K562 (cell line): ENCODE data around the gene HIPK2. TPM values are rescaled to one million over a fixed set of nuclear protein-coding genes. Genes with fewer than 3 reads are reported as not detected.

Experiments used
- BRF1 ChIP-seq: IDR thresholded peaks from 3 replicates; pipeline ENCODE4 v1.6.1; 2011; ENCODE audit warnings: borderline replicate concordance, mild to moderate bottlenecking; ENCODE audit not compliant: insufficient read length; ENCODE audit errors: extremely low read depth
- ELK3 ChIP-seq: fragments of 450-650 bp; formaldehyde crosslinking; IDR thresholded peaks from 2 replicates; pipeline ENCODE4 v1.4.0; 2020; ENCODE audit warnings: mild to moderate bottlenecking
- FOXA3 ChIP-seq, 2 experiments: fragments of 450-650 bp in 1 of 2; sonication (generic) in 1 of 2; formaldehyde crosslinking; IDR thresholded peaks in 1 of 2; conservative IDR thresholded peaks in 1 of 2; 2 replicates each; pipeline versions ENCODE4 v1.4.0 to v1.8.0; 2020 to 2022; ENCODE audit warnings: mild to moderate bottlenecking in 2 of 2, missing genetic modification reagents in 1 of 2
- FOXP1 ChIP-seq: sonication (generic); formaldehyde crosslinking; IDR thresholded peaks from 2 replicates; pipeline ENCODE4 v1.8.0; 2022; ENCODE audit warnings: mild to moderate bottlenecking, missing genetic modification reagents
- GATAD2B ChIP-seq: fragments of 450-650 bp; IDR thresholded peaks from 2 replicates; pipeline ENCODE4 v1.6.1; 2017; ENCODE audit warnings: mild to moderate bottlenecking, borderline replicate concordance
- HNRNPL ChIP-seq: fragments of 200-400 bp; formaldehyde crosslinking; IDR thresholded peaks from 2 replicates; pipeline ENCODE4 v1.6.1; 2017; ENCODE audit warnings: low read depth, mild to moderate bottlenecking, low read length
- JUND ChIP-seq, 2 experiments: IDR thresholded peaks; 2 replicates in 1 of 2; 3 replicates in 1 of 2; pipeline ENCODE4 v1.6.1; 2011; ENCODE audit warnings: borderline replicate concordance in 2 of 2, low read depth in 2 of 2, low read length in 2 of 2, improper control_type of control experiment in 1 of 2, missing biosample characterization in 1 of 2, missing genetic modification characterization in 1 of 2, missing genetic modification reagents in 1 of 2
- MAFK ChIP-seq: IDR thresholded peaks from 2 replicates; pipeline ENCODE4 v1.6.1; 2011; ENCODE audit warnings: low read length, improper control_type of control experiment
- MXI1 ChIP-seq: IDR thresholded peaks from 2 replicates; pipeline ENCODE4 v1.6.1; 2011; ENCODE audit warnings: low read depth, mild to moderate bottlenecking, improper control_type of control experiment, low read length
- MYNN ChIP-seq, 2 experiments: sonication (generic); formaldehyde crosslinking in 1 of 2; IDR thresholded peaks; 2 replicates each; pipeline versions ENCODE4 v1.5.0 to v1.6.1; 2016 to 2020; ENCODE audit warnings: antibody characterized with exemption in 1 of 2, missing genetic modification reagents in 1 of 2
- NCOA6 ChIP-seq: fragments of 450-650 bp; IDR thresholded peaks from 2 replicates; pipeline ENCODE4 v1.6.1; 2017; ENCODE audit warnings: mild to moderate bottlenecking
- POLR3A ChIP-seq: IDR thresholded peaks from 2 replicates; pipeline ENCODE4 v1.6.1; 2011; ENCODE audit warnings: borderline replicate concordance, mild to moderate bottlenecking, moderate library complexity; ENCODE audit not compliant: insufficient read length, insufficient read depth; ENCODE audit errors: extremely low read depth
- PPARD ChIP-seq: fragments of 250-450 bp; sonication (Bioruptor Pico); IDR thresholded peaks from 2 replicates; pipeline ENCODE4 v1.8.0; 2022; ENCODE audit warnings: inconsistent platforms, mild to moderate bottlenecking, moderate library complexity
- PYGO2 ChIP-seq: fragments of 450-650 bp; IDR thresholded peaks from 2 replicates; pipeline ENCODE4 v1.6.1; 2016; ENCODE audit warnings: mild to moderate bottlenecking, missing genetic modification characterization, moderate library complexity, missing compliant biosample characterization
- RBM15 ChIP-seq: fragments of 200-400 bp; formaldehyde crosslinking; IDR thresholded peaks from 2 replicates; pipeline ENCODE4 v1.6.1; 2018; ENCODE audit warnings: mild to moderate bottlenecking, low read length, moderate library complexity; ENCODE audit not compliant: insufficient read depth
- RBM22 ChIP-seq: fragments of 200-400 bp; formaldehyde crosslinking; IDR thresholded peaks from 2 replicates; pipeline ENCODE4 v1.6.1; 2018; ENCODE audit warnings: low read length, low read depth; ENCODE audit not compliant: poor library complexity, severe bottlenecking
- SAFB ChIP-seq: fragments of 200-400 bp; formaldehyde crosslinking; IDR thresholded peaks from 2 replicates; pipeline ENCODE4 v1.6.1; 2017; ENCODE audit warnings: low read depth, low read length, borderline replicate concordance
- SIRT6 ChIP-seq: IDR thresholded peaks from one replicate; pipeline ENCODE4 v1.6.1; 2012; ENCODE audit warnings: low read depth, mild to moderate bottlenecking, control low read depth, inconsistent platforms, low read length, moderate library complexity
- SMARCA4 ChIP-seq: fragments of 450-650 bp; IDR thresholded peaks from 2 replicates; pipeline ENCODE4 v1.6.1; 2016
- SNIP1 ChIP-seq: fragments of 450-650 bp; IDR thresholded peaks from 2 replicates; pipeline ENCODE4 v1.7.1; 2017; ENCODE audit warnings: low read depth, mild to moderate bottlenecking
- SUPT5H ChIP-seq: fragments of 450-650 bp; IDR thresholded peaks from 2 replicates; pipeline ENCODE4 v1.6.1; 2016
- ZBTB17 ChIP-seq: fragments of 450-650 bp; formaldehyde crosslinking; IDR thresholded peaks from 2 replicates; pipeline ENCODE4 v1.4.0; 2020; ENCODE audit warnings: mild to moderate bottlenecking
- ZNF592 ChIP-seq: fragments of 450-650 bp; IDR thresholded peaks from 2 replicates; pipeline ENCODE4 v1.6.1; 2017; ENCODE audit warnings: antibody characterized with exemption, mild to moderate bottlenecking
- polyA plus RNA-seq, 8 experiments: library from polyadenylated mRNA; depleted of rRNA in 4 of 8; stranded (reverse) in 5 of 8; unstranded in 3 of 8; fragments of >200 nt; fragmentation: Nextera tagmentation in 2 of 8; fragmentation: Illumina TruSeq in 1 of 8; extraction: Ambion mirVana in 2 of 8; extraction: Trizol in 1 of 8; gene quantifications; 2 replicates each; pipeline versions ENCODE4 v1.2.1 to v1.2.3, GENCODE V29; 2011 to 2014; ENCODE audit warnings: inconsistent platforms in 1 of 8, missing spikeins in 1 of 8
- total RNA-seq, 7 experiments: library from RNA; depleted of rRNA in 6 of 7; stranded (reverse); fragments of >200 nt in 6 of 7; fragmentation: Illumina TruSeq in 2 of 7; extraction: Trizol in 2 of 7; gene quantifications; 2 replicates each; pipeline versions ENCODE4 v1.2.1 to v1.2.3, GENCODE V29; 2011 to 2021; ENCODE audit warnings: low replicate concordance in 1 of 7

The HIPK2 gene
- total and polyA plus RNA-seq, 9 of the 15 experiments (the other 6 are each of a cell fraction or from before 2014, with no cell fraction given), result 0.69 to 19.8 (median 5.1) TPM

- TF ChIP-seq ZNF592 (no peak), MAFK (no peak), SMARCA4 (peak; percentile 71; the same call in 1 of the 2 replicates), PYGO2 (tag) (no peak), ZBTB17 (CRISPR knock-in tag) (0 out of 2 replicates have a peak, but pooled peaks have one; percentile 38), HNRNPL (no peak), BRF1 (no peak), FOXA3 (CRISPR knock-in tag; conservative IDR thresholded peaks at IDR 0.05 in 1 of 2, IDR thresholded peaks at IDR 0.05 in 1 of 2) (no peak), RBM22 (no peak), SNIP1 (no peak), GATAD2B (no peak), RBM15 (no peak), MXI1 (no peak), FOXP1 (no peak), JUND (IDR thresholded peaks at IDR 0.05; ENCODE audit: borderline replicate concordance, low read depth, low read length) (peak; percentile 37; the same call in 1 of the 2 replicates), JUND (tag; IDR thresholded peaks at IDR 0.05; ENCODE audit: borderline replicate concordance, low read depth, low read length) (peak; percentile 21; the same call in 1 of the 3 replicates), ELK3 (CRISPR knock-in tag) (no peak), NCOA6 (no peak), SAFB (no peak), SIRT6 (no peak), SUPT5H (no peak), MYNN (IDR thresholded peaks at IDR 0.05) (no peak), MYNN (CRISPR knock-in tag; IDR thresholded peaks at IDR 0.05) (no peak), POLR3A (no peak), PPARD (CRISPR knock-in tag) (no peak)
These were observed 131.9 kb downstream of the HIPK2 start (continued) for GRCh38 chr7:139645572-139646523.
